Right lobe of liver (tissue), 6 donors: ENCODE data around the gene FIGNL1. TPM values are rescaled to one million over a fixed set of nuclear protein-coding genes. Genes with fewer than 3 reads are reported as not detected.

Experiments
- ATAC-seq, 4 donors: fragments of 200-7000 bp; cut with Tn5 transposase; one replicate each; pipeline ENCODE4 v1.9.1; 2020; ENCODE audit warnings: mild to moderate bottlenecking in 4 of 4, moderate library complexity in 4 of 4
- DNase-seq, 3 donors: peaks; one replicate each; pipeline ENCODE4 v3.0.0-alpha.2; 2020
- H3K27ac ChIP-seq, 3 donors: fragments of 200-600 bp; one replicate each; pipeline ENCODE4 v1.8.0; 2022
- H3K27me3 ChIP-seq, 2 donors: fragments of 200-600 bp; one replicate each; pipeline ENCODE4 v1.8.0; 2022
- H3K36me3 ChIP-seq, 4 donors: fragments of 200-600 bp; sonication (generic) in 1 of 4; one replicate each; pipeline versions ENCODE4 v1.5.1 to v1.8.0; 2017 to 2022; ENCODE audit warnings: control low read depth in 1 of 4
- H3K4me1 ChIP-seq, 4 donors: fragments of 200-600 bp; sonication (generic) in 1 of 4; one replicate each; pipeline versions ENCODE4 v1.5.1 to v1.8.0; 2017 to 2022; ENCODE audit warnings: control low read depth in 1 of 4
- H3K4me3 ChIP-seq, 3 donors: fragments of 200-600 bp; one replicate each; pipeline ENCODE4 v1.8.0; 2022
- H3K9me3 ChIP-seq, 4 donors: fragments of 200-600 bp; sonication (generic) in 1 of 4; one replicate each; pipeline versions ENCODE4 v1.5.1 to v1.8.0; 2017 to 2022; ENCODE audit warnings: control low read depth in 1 of 4
- CTCF ChIP-seq, 4 donors: fragments of 200-600 bp in 3 of 4; fragments of 450-650 bp in 1 of 4; IDR thresholded peaks; one replicate each; pipeline versions ENCODE4 v1.5.1 to v1.8.0; 2016 to 2022; ENCODE audit warnings: antibody characterized with exemption in 4 of 4, mild to moderate bottlenecking in 2 of 4
- POLR2A ChIP-seq: fragments of 450-650 bp; IDR thresholded peaks from one replicate; pipeline ENCODE4 v1.6.1; 2017; ENCODE audit warnings: antibody characterized with exemption, mild to moderate bottlenecking
- WGBS: methylation state at CpG from one replicate; pipeline ENCODE4 v1.1.6; 2018; ENCODE audit warnings: low coverage, low lambda C conversion rate; ENCODE audit not compliant: insufficient coverage; ENCODE audit errors: missing lambda C conversion rate; 5-methylcytosine and 5-hydroxymethylcytosine counted together
- intact Hi-C, 2 donors: fragments of 100-400 bp; cut with DNase I; formaldehyde crosslinking; loops; one replicate each; pipeline versions ENCODE4 v1.11.2 to v1.14.1; 2022
- total RNA-seq, 6 experiments: library from RNA; depleted of rRNA in 2 of 6; stranded (reverse); fragments of >200 nt in 2 of 6; fragmentation: NEBNext Ultra II Directional in 3 of 6; extraction: Animal tissue kit (Norgen Biotek cat#: 25700) in 3 of 6; gene quantifications; one replicate each; pipeline versions ENCODE4 v1.1.0 to v1.2.4, GENCODE V29; 2016 to 2023
- donor health status: DM: no; HTN: yes; CAD: no.
- donor health status: DM: no; HTN: no; CAD: no.
- donor health status: DM: no; HTN: no; CAD: no.
- donor health status: DM: no; HTN: yes; CAD: no.
- donor health status: DM: no; HTN: yes; CAD: no.

The FIGNL1 gene
- total RNA-seq, 6 experiments from 2014 or later = 2.0 to 12.2 (median 4.4) TPM

GRCh38 chr7:50496569-50496968 is 46.4 kb upstream of the FIGNL1 start:
- H3K27ac ChIP-seq = peak overlapping the region in 1 of 3 donors; percentile 21
- DNase-seq (peak in 1 of 3 donors; percentile 20), ATAC-seq (peak in 2 of 4 donors; percentile 22 to 28)
- intact Hi-C loops = no loop called here
- TF ChIP-seq CTCF (IDR thresholded peaks at IDR 0.05) (no peak), POLR2A (no peak)
- H3K27me3 ChIP-seq = no peaks in the 10 kb centered on the region
- no peaks in the 10 kb centered on the region for H3K9me3 ChIP-seq
- H3K4me1 ChIP-seq = no peaks in the 10 kb centered on the region
- 64% methylated on average over 5 of the region's 6 CpGs for WGBS
- no peaks in the 10 kb centered on the region for H3K36me3 ChIP-seq
- H3K4me3 ChIP-seq = no peak overlapping the region

- H3K27me3 ChIP-seq = no peaks in the 10 kb centered on the region
- no peaks in the 10 kb centered on the region for H3K4me1 ChIP-seq
- H3K36me3 ChIP-seq = no peaks in the 10 kb centered on the region
- H3K9me3 ChIP-seq = no peaks in the 10 kb centered on the region
- intact Hi-C loops = no loop called here
- H3K27ac ChIP-seq = no peak overlapping the region
- 51% methylated on average over 3 of the region's 3 CpGs for WGBS
- DNase-seq (no peak), ATAC-seq (peak in 3 of 4 donors; percentile 36 to 50 (median 44))
- H3K4me3 ChIP-seq = no peak overlapping the region
- TF ChIP-seq CTCF (IDR thresholded peaks at IDR 0.05) = no peak
- TF ChIP-seq POLR2A = no peak
Observed at GRCh38 chr7:50495746-50496145, 45.6 kb upstream of the FIGNL1 start.

DNA sequence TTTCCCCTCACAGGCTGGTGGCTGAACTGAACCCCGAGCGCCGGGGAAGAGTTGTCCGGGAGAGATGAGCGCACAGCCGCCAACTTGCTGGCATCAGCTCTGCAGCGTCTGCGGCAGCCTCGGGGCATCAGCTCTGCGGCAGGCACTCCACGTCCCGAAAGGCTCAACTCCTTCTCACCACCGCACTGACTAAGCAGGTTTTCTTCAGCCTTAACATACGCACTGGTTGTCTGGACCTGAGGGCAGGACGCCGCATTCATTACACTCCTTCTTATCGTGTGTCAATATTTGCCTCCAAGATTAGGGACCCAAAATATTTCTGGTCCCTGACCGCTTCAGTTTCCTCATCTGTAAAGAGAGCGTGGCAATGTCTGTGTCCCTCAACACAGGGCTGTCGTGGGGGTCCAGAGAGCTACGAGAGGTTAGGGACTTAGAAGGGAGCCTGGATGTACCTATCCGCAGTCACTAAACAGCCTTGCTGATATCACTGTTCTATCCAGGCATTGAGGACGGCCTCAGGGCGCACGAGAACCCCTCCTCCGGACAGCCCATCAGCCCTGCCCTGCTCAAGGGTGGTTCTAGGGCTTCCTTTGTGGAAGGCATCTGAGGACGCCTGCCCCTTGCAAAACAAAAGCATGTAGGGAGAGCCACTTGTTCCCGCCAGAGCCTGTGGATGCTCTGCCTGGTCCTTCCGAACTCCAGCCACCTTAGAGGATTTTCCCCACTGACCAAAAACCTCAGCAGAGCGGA is 42.8 kb upstream of the FIGNL1 start:
- no peaks in the 10 kb centered on the region for H3K27me3 ChIP-seq
- ATAC-seq = peak in 1 of 4 donors; percentile 34
- H3K9me3 ChIP-seq = no peaks in the 10 kb centered on the region
- 94% methylated on average over 16 of the region's 30 CpGs for WGBS
- intact Hi-C loops = no loop called here
- TF ChIP-seq CTCF (IDR thresholded peaks at IDR 0.05) (no peak), POLR2A (no peak)
- H3K4me1 ChIP-seq = no peaks in the 10 kb centered on the region
- H3K27ac ChIP-seq = no peak overlapping the region
- no peak overlapping the region for H3K4me3 ChIP-seq
- H3K36me3 ChIP-seq = no peaks in the 10 kb centered on the region
- peak in 1 of 3 donors; percentile 43 for DNase-seq

DNA sequence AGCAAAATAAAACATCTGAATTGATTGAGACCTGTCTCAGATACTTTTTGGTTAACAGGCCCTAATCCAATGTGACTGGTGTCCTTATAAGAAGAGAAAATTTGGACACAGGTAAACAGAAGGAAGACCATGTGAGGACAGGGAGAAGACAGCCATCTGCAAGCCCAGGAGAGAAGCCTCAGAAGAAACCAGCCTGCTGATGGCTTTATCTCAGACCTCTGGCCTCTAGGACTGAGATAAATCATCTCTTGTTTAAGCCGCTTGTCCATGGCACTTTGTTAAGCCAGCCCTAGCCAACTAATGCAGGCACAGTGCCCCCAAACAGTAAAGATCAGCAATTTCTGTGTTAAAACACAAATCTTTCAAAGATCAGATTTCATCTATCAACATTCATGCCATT is 41.8 kb upstream of the FIGNL1 start:
- no peaks in the 10 kb centered on the region for H3K4me1 ChIP-seq
- DNase-seq (no peak), ATAC-seq (no peak)
- intact Hi-C loops = no loop called here
- no peaks in the 10 kb centered on the region for H3K27me3 ChIP-seq
- no peaks in the 10 kb centered on the region for H3K36me3 ChIP-seq
- no peak overlapping the region for H3K4me3 ChIP-seq
- H3K9me3 ChIP-seq = no peaks in the 10 kb centered on the region
- no peak for TF ChIP-seq POLR2A
- TF ChIP-seq CTCF (IDR thresholded peaks at IDR 0.05) = no peak
- 63% methylated on average over 1 of the region's 1 CpG for WGBS
- H3K27ac ChIP-seq = no peak overlapping the region
